Testis (tissue), 3 donors: ENCODE data around the gene MTFP1. TPM values are rescaled to one million over a fixed set of nuclear protein-coding genes. Genes with fewer than 3 reads are reported as not detected.

Source experiments
- DNase-seq: peaks from one replicate; pipeline ENCODE4 v3.0.0-alpha.2; 2019
- H3K27ac ChIP-seq, 2 donors: fragments of 200-600 bp; sonication (generic); one replicate each; pipeline ENCODE4 v1.5.1; 2019
- H3K27me3 ChIP-seq: fragments of 200-600 bp; sonication (generic); one replicate; pipeline ENCODE4 v1.5.1; 2019
- H3K36me3 ChIP-seq: fragments of 200-600 bp; sonication (generic); one replicate; pipeline ENCODE4 v1.5.1; 2017; ENCODE audit warnings: low read depth; ENCODE audit errors: missing control alignments
- H3K4me1 ChIP-seq: fragments of 200-600 bp; sonication (generic); one replicate; pipeline ENCODE4 v1.5.1; 2019
- H3K4me3 ChIP-seq, 2 donors: fragments of 200-600 bp; sonication (generic); one replicate each; pipeline ENCODE4 v1.5.1; 2017 to 2019
- H3K9me3 ChIP-seq: fragments of 200-600 bp; sonication (generic); one replicate; pipeline ENCODE4 v1.5.1; 2017
- CTCF ChIP-seq, 3 experiments: fragments of 450-650 bp in 2 of 3; fragments of 200-600 bp in 1 of 3; sonication (generic) in 1 of 3; IDR thresholded peaks; one replicate each; pipeline ENCODE4 v1.5.1; 2016 to 2019; ENCODE audit warnings: antibody characterized with exemption in 3 of 3, mild to moderate bottlenecking in 2 of 3, moderate library complexity in 1 of 3
- POLR2A ChIP-seq: fragments of 450-650 bp; IDR thresholded peaks from one replicate; pipeline ENCODE4 v1.6.1; 2017; ENCODE audit warnings: antibody characterized with exemption, mild to moderate bottlenecking, moderate library complexity
- WGBS, 2 donors: methylation state at CpG; one replicate each; pipeline ENCODE4 v1.1.5; 2018; 5-methylcytosine and 5-hydroxymethylcytosine counted together
- intact Hi-C: fragments of 100-400 bp; cut with DNase I; formaldehyde crosslinking; loops from one replicate; pipeline ENCODE4 v1.15.1; 2023; ENCODE audit warnings: low total_unique reads
- polyA plus RNA-seq: library from polyadenylated mRNA; stranded (reverse); fragments of 350-450 nt; fragmentation: Illumina TruSeq; extraction: RNeasy Lipid Tissue Mini Kit (QIAGEN cat#74804); gene quantifications from one replicate; pipeline ENCODE4 v1.2.3, GENCODE V29; 2014; ENCODE audit warnings: low read depth, low replicate concordance; ENCODE audit not compliant: insufficient read depth
- total RNA-seq, 2 donors: library from RNA; depleted of rRNA; stranded (reverse); fragments of >200 nt; gene quantifications; one replicate each; pipeline ENCODE4 v1.2.3, GENCODE V29; 2016

Gene MTFP1
- total and polyA plus RNA-seq, 3 donors from 2014 or later = 5.7 to 13.2 (median 9.3) TPM

- Histone ChIP-seq H3K9me3 (no peaks in the 10 kb centered on the region), H3K4me3 (no peak overlapping the region), H3K27me3 (no peaks in the 10 kb centered on the region), H3K36me3 (no peaks in the 10 kb centered on the region), H3K27ac (no peak overlapping the region), H3K4me1 (peaks cover 4% of the 10 kb centered on the region)
- TF ChIP-seq POLR2A (no peak), CTCF (IDR thresholded peaks at IDR 0.05) (no peak)
- 75 to 85% methylated on average over 6 of the region's 6 CpGs for WGBS, 2 donors
- DNase-seq = no peak
- intact Hi-C loops = no loop called here
Observed at GRCh38 chr22:30406400-30406799, 19.2 kb upstream of the MTFP1 start.

GRCh38 chr22:30408388-30409102 lies 17.0 kb upstream of the MTFP1 start:
- Histone ChIP-seq H3K36me3 (no peaks in the 10 kb centered on the region), H3K4me3 (no peak overlapping the region), H3K27me3 (no peaks in the 10 kb centered on the region), H3K4me1 (no peaks in the 10 kb centered on the region), H3K27ac (no peak overlapping the region), H3K9me3 (no peaks in the 10 kb centered on the region)
- TF ChIP-seq POLR2A (no peak), CTCF (IDR thresholded peaks at IDR 0.05) (no peak)
- 88 to 90% methylated on average over 11 to 13 of the region's 13 CpGs for WGBS, 2 donors
- intact Hi-C loops = no loop called here
- no peak for DNase-seq

- WGBS, 2 donors = 91 to 100% methylated on average over 3 of the region's 3 CpGs
- Histone ChIP-seq H3K4me1 (no peaks in the 10 kb centered on the region), H3K9me3 (no peaks in the 10 kb centered on the region), H3K4me3 (no peak overlapping the region), H3K36me3 (no peaks in the 10 kb centered on the region), H3K27ac (no peak overlapping the region), H3K27me3 (no peaks in the 10 kb centered on the region)
- DNase-seq = no peak
- TF ChIP-seq CTCF (IDR thresholded peaks at IDR 0.05) = no peak
- TF ChIP-seq POLR2A = no peak
- intact Hi-C loops = no loop called here
Observed at GRCh38 chr22:30411780-30412179, 13.8 kb upstream of the MTFP1 start.

GRCh38 chr22:30413001-30413400 lies 12.6 kb upstream of the MTFP1 start:
- intact Hi-C loops = no loop called here
- H3K36me3 ChIP-seq = no peaks in the 10 kb centered on the region

More at GRCh38 chr22:30413001-30413400, 12.6 kb upstream of the MTFP1 start:
- Histone ChIP-seq H3K9me3 (no peaks in the 10 kb centered on the region), H3K4me1 (no peaks in the 10 kb centered on the region), H3K4me3 (no peak overlapping the region), H3K27ac (no peak overlapping the region), H3K27me3 (no peaks in the 10 kb centered on the region)
- DNase-seq = no peak
- no peak for TF ChIP-seq CTCF (IDR thresholded peaks at IDR 0.05)
- TF ChIP-seq POLR2A = no peak
- WGBS, 2 donors = 89 to 95% methylated on average over 4 of the region's 4 CpGs
